A549 treated with Mapracorat at 1 μM for 4 hours (cell line): ENCODE data around the gene FAM222B. TPM values are rescaled to one million over a fixed set of nuclear protein-coding genes. Genes with fewer than 3 reads are reported as not detected.

Experiments used
- total RNA-seq: library from RNA; stranded (reverse); fragments of 200-300 nt; extraction: Qiagen RNA extraction; gene quantifications from 5 replicates; pipeline ENCODE4 v1.2.3, GENCODE V29; 2022

The FAM222B gene
- 35.0 to 42.5 TPM (median 38.8 TPM) in 5 replicates for total RNA-seq

GRCh38 chr17:28842282-28843012, at the start of gene FAM222B:
Gene FAM222B (minus strand): TSS chr17:28842790. CDS start chr17:28766667, 76,123 bp downstream.

GRCh38 chr17:28854457-28855335, 12.1 kb upstream of the FAM222B start, which contains the start of gene ERAL1:
Gene ERAL1 (plus strand): TSS chr17:28855016. CDS start chr17:28855035, 19 bp downstream.

GRCh38 chr17:28743243-28744103, 99.1 kb downstream of the FAM222B start, which contains the start of gene TRAF4:
Gene TRAF4 (plus strand): TSS chr17:28744011. CDS start chr17:28744113, 102 bp downstream.

GRCh38 chr17:28728364-28729200, 114.0 kb downstream of the FAM222B start, which contains the start of gene NEK8:
Gene NEK8 (plus strand): TSS chr17:28728788. CDS start chr17:28728814, 26 bp downstream.

DNA sequence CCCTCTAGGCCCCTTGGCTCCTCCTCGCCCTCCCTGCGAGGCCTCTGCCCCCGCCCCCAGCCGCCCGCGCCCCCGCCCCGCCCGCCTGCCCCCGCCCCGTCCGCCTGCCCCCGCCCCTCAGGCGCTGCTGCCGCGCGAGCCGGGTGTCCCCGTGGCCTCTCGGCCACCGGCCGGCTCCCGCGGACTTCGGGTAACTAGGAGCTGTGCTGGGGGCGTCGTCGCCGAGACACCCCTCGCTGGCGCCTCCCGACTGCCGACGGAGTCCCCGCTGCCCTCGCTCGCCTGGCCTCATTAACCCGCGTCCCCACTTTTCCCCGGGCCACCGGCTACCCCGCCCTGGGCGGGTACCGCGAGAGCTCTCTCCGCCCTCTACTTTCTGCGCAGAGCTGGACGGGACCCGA, 116.4 kb downstream of the FAM222B start, which contains the start of gene TLCD1:
TLCD1 (minus strand) TSS at position 8 of the 401 bp plus-strand sequence. CDS start 136 bp downstream, outside the sequence.

GRCh38 chr17:28717578-28718332, 124.8 kb downstream of the FAM222B start, which contains the start of gene RAB34:
Gene RAB34 (minus strand): TSS chr17:28717868. CDS start chr17:28717266, 602 bp downstream.

GRCh38 chr17:28711723-28712031, 130.9 kb downstream of the FAM222B start, which contains the start of gene PROCA1:
Gene PROCA1 (minus strand): TSS chr17:28711888. CDS start chr17:28711660, 228 bp downstream.

Other genes starting within 250 kb of the FAM222B start
- gene SPAG5, start 243.8 kb downstream of the FAM222B start, total RNA-seq = 73.4 to 82.5 TPM (median 76.4 TPM) in 5 replicates
- 2.5 to 5.1 TPM (median 4.1 TPM) in 5 replicates for gene RSKR, start 228.6 kb downstream of the FAM222B start, total RNA-seq
- 52.1 to 72.8 TPM (median 58.9 TPM) in 5 replicates for gene BLTP2, start 197.6 kb downstream of the FAM222B start, total RNA-seq
- gene SDF2, start 180.9 kb downstream of the FAM222B start, total RNA-seq = 76.6 to 84.1 TPM (median 79.5 TPM) in 5 replicates
- 63.2 to 74.0 TPM (median 72.8 TPM) in 5 replicates for gene SUPT6H, start 180.6 kb downstream of the FAM222B start, total RNA-seq
- gene PROCA1, start 130.9 kb downstream of the FAM222B start, total RNA-seq = 0.94 to 1.5 TPM (median 1.3 TPM) in 5 replicates
- 206 to 245 TPM (median 234 TPM) in 5 replicates for gene RAB34, start 124.9 kb downstream of the FAM222B start, total RNA-seq
- 2,043 to 2,209 TPM (median 2,092 TPM) in 5 replicates for gene RPL23A, start 122.8 kb downstream of the FAM222B start, total RNA-seq
- gene TLCD1, start 116.6 kb downstream of the FAM222B start, total RNA-seq = 34.3 to 51.2 TPM (median 45.0 TPM) in 5 replicates
- 3.1 to 5.0 TPM (median 4.1 TPM) in 5 replicates for gene NEK8, start 114.0 kb downstream of the FAM222B start, total RNA-seq
- 59.0 to 90.5 TPM (median 85.4 TPM) in 5 replicates for gene TRAF4, start 98.8 kb downstream of the FAM222B start, total RNA-seq
- gene ERAL1, start 12.2 kb upstream of the FAM222B start, total RNA-seq = 69.4 to 88.1 TPM (median 83.9 TPM) in 5 replicates
- gene FLOT2, start 54.9 kb upstream of the FAM222B start, total RNA-seq = 75.7 to 87.8 TPM (median 85.9 TPM) in 5 replicates
- 5.3 to 7.1 TPM (median 6.2 TPM) in 5 replicates for gene DHRS13, start 60.3 kb upstream of the FAM222B start, total RNA-seq
- 27.2 to 32.6 TPM (median 29.3 TPM) in 5 replicates for gene PHF12, start 108.7 kb upstream of the FAM222B start, total RNA-seq
- gene SEZ6, start 163.2 kb upstream of the FAM222B start, total RNA-seq = 0.10 TPM in 1 of 5 replicates, not detected in the others
- 0.26 to 0.28 TPM in 2 of 5 replicates, not detected in the others for gene PIPOX, start 200.4 kb upstream of the FAM222B start, total RNA-seq